ENCODE results near the gene PADI1.

The PADI1 gene

GRCh38 chr1:17248781-17249180, 43.9 kb downstream of the PADI1 start, which contains the start of gene PADI3:
TSS of gene PADI3 (plus strand) at chr1:17249098. CDS start at chr1:17249138, 40 bp downstream.
- no peak within 1 kb of the TSS for H3K4me3 ChIP-seq (ENCODE audit: low read depth, low read length)
- DNase-seq (ENCODE audit: low read depth) = no peak
- TF ChIP-seq CTCF (IDR thresholded peaks at IDR 0.05; ENCODE audit: low read depth, low read length) (no peak), MYC (IDR thresholded peaks at IDR 0.05; ENCODE audit: low read depth, low read length) (no peak), POLR2A (IDR thresholded peaks at IDR 0.05; ENCODE audit: extremely low read depth, insufficient read length) (no peak), MAX (IDR thresholded peaks at IDR 0.05; ENCODE audit: low read depth, low read length) (no peak)

GRCh38 chr1:17250601-17251000, 45.7 kb downstream of the PADI1 start:
- TF ChIP-seq MYC (IDR thresholded peaks at IDR 0.05; ENCODE audit: low read depth, low read length) = no peak
- TF ChIP-seq MAX (IDR thresholded peaks at IDR 0.05; ENCODE audit: low read depth, low read length) = no peak
- no peak for TF ChIP-seq CTCF (IDR thresholded peaks at IDR 0.05; ENCODE audit: low read depth, low read length)
- no peak for TF ChIP-seq POLR2A (IDR thresholded peaks at IDR 0.05; ENCODE audit: extremely low read depth, insufficient read length)
- no peak for DNase-seq (ENCODE audit: low read depth)
- no peak overlapping the region for H3K4me3 ChIP-seq (ENCODE audit: low read depth, low read length)

GRCh38 chr1:17251246-17251645, 46.3 kb downstream of the PADI1 start:
- no peak overlapping the region for H3K4me3 ChIP-seq (ENCODE audit: low read depth, low read length)
- no peak for DNase-seq (ENCODE audit: low read depth)
- TF ChIP-seq MAX (IDR thresholded peaks at IDR 0.05; ENCODE audit: low read depth, low read length) (no peak), CTCF (IDR thresholded peaks at IDR 0.05; ENCODE audit: low read depth, low read length) (no peak), POLR2A (IDR thresholded peaks at IDR 0.05; ENCODE audit: extremely low read depth, insufficient read length) (no peak), MYC (IDR thresholded peaks at IDR 0.05; ENCODE audit: low read depth, low read length) (no peak)

DNA sequence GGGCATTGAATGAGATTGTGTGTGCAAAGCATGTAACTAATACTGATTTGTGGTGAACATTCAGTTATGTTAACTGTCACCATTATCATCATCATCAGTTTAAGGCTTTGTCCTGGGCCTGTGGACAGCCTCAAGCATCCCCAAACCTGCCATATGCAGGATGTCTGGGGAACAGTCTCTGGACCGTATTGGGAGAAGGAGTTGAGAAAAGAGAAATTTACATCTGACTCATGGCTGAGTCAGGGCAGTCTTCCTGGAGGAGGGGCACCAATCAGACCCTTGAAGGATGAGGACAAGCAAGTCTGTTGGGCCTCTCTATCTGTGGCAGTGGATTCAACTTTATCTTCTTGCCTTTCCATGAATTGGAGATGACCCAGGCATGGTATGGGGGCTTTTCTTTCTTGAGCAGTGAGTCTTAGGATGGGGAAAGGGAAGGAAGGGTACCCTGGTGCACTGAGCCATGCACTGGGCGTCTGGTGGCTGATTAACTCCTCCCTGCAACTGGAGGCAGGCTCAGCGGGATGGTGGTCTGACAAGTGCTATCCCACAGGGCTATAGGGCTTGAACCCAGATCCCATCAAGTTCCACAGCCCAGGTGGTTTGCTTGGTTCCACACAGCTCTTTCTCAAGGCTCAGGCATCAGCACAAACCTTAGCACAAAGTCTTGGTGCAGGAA, 46.9 kb downstream of the PADI1 start:
- no peak overlapping the region for H3K4me3 ChIP-seq (ENCODE audit: low read depth, low read length)
- TF ChIP-seq CTCF (IDR thresholded peaks at IDR 0.05; ENCODE audit: low read depth, low read length) (no peak), MYC (IDR thresholded peaks at IDR 0.05; ENCODE audit: low read depth, low read length) (no peak), MAX (IDR thresholded peaks at IDR 0.05; ENCODE audit: low read depth, low read length) (no peak), POLR2A (IDR thresholded peaks at IDR 0.05; ENCODE audit: extremely low read depth, insufficient read length) (no peak)
- no peak for DNase-seq (ENCODE audit: low read depth)

GRCh38 chr1:17255336-17255735, 50.4 kb downstream of the PADI1 start:
- no peak for DNase-seq (ENCODE audit: low read depth)
- no peak overlapping the region for H3K4me3 ChIP-seq (ENCODE audit: low read depth, low read length)
- no peak for TF ChIP-seq POLR2A (IDR thresholded peaks at IDR 0.05; ENCODE audit: extremely low read depth, insufficient read length)
- TF ChIP-seq MAX (IDR thresholded peaks at IDR 0.05; ENCODE audit: low read depth, low read length) = no peak
- no peak for TF ChIP-seq MYC (IDR thresholded peaks at IDR 0.05; ENCODE audit: low read depth, low read length)

DNA sequence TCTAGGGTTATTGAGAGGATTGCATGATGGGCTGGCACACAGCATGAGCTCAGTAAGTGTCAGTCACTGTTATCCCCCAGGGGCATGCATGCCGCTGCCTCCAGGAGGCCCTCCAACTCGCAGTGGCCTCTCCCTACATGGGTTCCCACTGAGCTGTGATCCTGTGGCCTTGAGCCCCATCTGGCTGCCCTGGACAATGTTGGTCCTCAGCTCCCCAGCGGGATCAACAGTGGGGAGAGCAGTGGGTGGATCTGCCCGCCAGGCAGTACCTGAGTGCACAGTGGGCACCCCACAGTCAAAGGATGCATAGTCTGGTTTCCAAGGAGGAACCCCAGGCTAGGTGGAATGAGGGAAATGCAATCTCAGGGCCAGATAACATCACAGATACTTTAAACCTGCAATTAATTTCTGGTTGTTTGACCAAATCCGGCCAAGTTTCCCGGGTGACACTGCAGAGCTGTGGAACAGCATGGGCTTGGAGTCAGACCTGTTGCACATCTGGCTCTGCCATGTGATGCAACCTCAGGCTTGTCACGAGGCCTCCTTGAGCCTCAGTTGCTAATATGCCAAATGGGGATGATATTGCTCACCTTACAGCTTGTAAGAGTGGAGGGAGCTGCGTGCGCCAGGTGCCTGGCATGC, 53.3 kb downstream of the PADI1 start:
- TF ChIP-seq MYC (IDR thresholded peaks at IDR 0.05; ENCODE audit: low read depth, low read length) (no peak), POLR2A (IDR thresholded peaks at IDR 0.05; ENCODE audit: extremely low read depth, insufficient read length) (no peak), MAX (IDR thresholded peaks at IDR 0.05; ENCODE audit: low read depth, low read length) (no peak), CTCF (IDR thresholded peaks at IDR 0.05; ENCODE audit: low read depth, low read length) (no peak)
- no peak for DNase-seq (ENCODE audit: low read depth)
- no peak overlapping the region for H3K4me3 ChIP-seq (ENCODE audit: low read depth, low read length)
